Naive thymus-derived CD8-positive, alpha-beta T cell (primary cell): ENCODE data around the gene GLRX2. TPM values are rescaled to one million over a fixed set of nuclear protein-coding genes. Genes with fewer than 3 reads are reported as not detected.

Experiments
- ATAC-seq, 2 donors: fragments of 150-1000 bp; cut with Tn5 transposase in 1 of 2; sonication (Bioruptor Pico), chemical (Tn5 transposase) in 1 of 2; 1 replicate in 1 of 2; 2 replicates in 1 of 2; pipeline ENCODE4 v1.10.0; 2021; ENCODE audit warnings: mild to moderate bottlenecking in 2 of 2, moderate library complexity in 2 of 2
- POLR2A ChIA-PET: fragments of 350-600 bp; sonication (Branson Sonifier 250); formaldehyde crosslinking; loops from one replicate; lab custom pipeline; 2021; ENCODE audit warnings: antibody characterized with exemption; lab: Charles Lee
- DNase-seq, 10 donors: peaks; one replicate each; pipeline versions ENCODE4 v3.0.0 to v3.0.0-alpha.2; 2020 to 2022
- H3K27ac Mint-ChIP-seq, 10 donors: one replicate each; pipeline ENCODE4 v1.8.0; 2020 to 2022; ENCODE audit warnings: mild to moderate bottlenecking in 10 of 10, mixed read lengths in 10 of 10, moderate library complexity in 4 of 10, inconsistent platforms in 1 of 10
- H3K27me3 Mint-ChIP-seq, 5 donors: one replicate each; pipeline ENCODE4 v1.8.0; 2021 to 2022; ENCODE audit warnings: mixed read lengths in 5 of 5
- H3K36me3 Mint-ChIP-seq, 3 donors: one replicate each; pipeline ENCODE4 v1.8.0; 2020 to 2022; ENCODE audit warnings: mixed read lengths in 3 of 3, mild to moderate bottlenecking in 2 of 3, inconsistent platforms in 1 of 3
- H3K4me1 Mint-ChIP-seq, 4 donors: one replicate each; pipeline ENCODE4 v1.8.0; 2021 to 2022; ENCODE audit warnings: mixed read lengths in 4 of 4
- H3K4me3 Mint-ChIP-seq, 10 donors: one replicate each; pipeline ENCODE4 v1.8.0; 2020 to 2022; ENCODE audit warnings: mild to moderate bottlenecking in 10 of 10, mixed read lengths in 10 of 10, moderate library complexity in 6 of 10, inconsistent platforms in 1 of 10
- H3K9me3 Mint-ChIP-seq, 9 donors: one replicate each; pipeline ENCODE4 v1.8.0; 2020 to 2022; ENCODE audit warnings: mixed read lengths in 9 of 9, mild to moderate bottlenecking in 3 of 9, inconsistent platforms in 1 of 9, moderate library complexity in 1 of 9
- polyA plus RNA-seq, 3 donors: library from polyadenylated mRNA; unstranded; fragments of 300-500 nt; fragmentation: Illumina TruSeq; gene quantifications; one replicate each; pipeline ENCODE4 v1.2.3, GENCODE V29; 2021
- total RNA-seq, 8 experiments: library from RNA in 2 of 8; stranded (reverse) in 2 of 8; gene quantifications; one replicate each; pipeline ENCODE4 v1.2.3 and lab custom pipeline; 2021 to 2026

GLRX2 gene
- total and polyA plus RNA-seq, 5 experiments from 2014 or later: 7.0 to 15.9 (median 12.8) TPM

DNA sequence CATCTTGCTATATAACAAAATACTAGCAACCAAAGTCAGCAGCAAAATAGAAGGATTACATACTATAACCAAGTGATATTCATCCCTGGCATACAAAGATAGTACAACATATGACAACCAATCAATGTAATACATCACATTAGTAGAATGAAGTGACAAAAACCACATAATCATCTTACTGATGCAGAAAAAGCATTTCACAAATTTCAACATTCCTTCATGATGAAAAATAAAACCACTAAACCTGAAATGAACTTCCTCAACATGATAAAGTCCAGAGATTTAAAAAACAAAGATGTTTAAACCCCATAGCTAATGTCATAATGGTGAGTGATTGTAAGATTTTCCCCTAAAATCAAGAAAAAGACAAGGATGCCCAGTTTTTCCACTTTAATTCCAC is 27.2 kb downstream of the GLRX2 start:
- no peaks in the 10 kb centered on the region for H3K9me3 Mint-ChIP-seq
- peaks cover 0 to 12% (median 3%) of the 10 kb centered on the region in 4 donors for H3K4me1 Mint-ChIP-seq
- peak overlapping the region in 1 of 10 donors; percentile 15 for H3K27ac Mint-ChIP-seq
- DNase-seq (no peak), ATAC-seq (no peak)
- POLR2A ChIA-PET: no interaction called here
- H3K36me3 Mint-ChIP-seq: peaks cover 6 to 67% (median 35%) of the 10 kb centered on the region in 3 donors
- no peak overlapping the region for H3K4me3 Mint-ChIP-seq
- no peaks in the 10 kb centered on the region for H3K27me3 Mint-ChIP-seq

- peaks cover 20 to 61% (median 45%) of the 10 kb centered on the region in 4 donors for H3K4me1 Mint-ChIP-seq
- DNase-seq: no peak
- peaks cover 0 to 25% (median 6%) of the 10 kb centered on the region in 3 donors for H3K36me3 Mint-ChIP-seq
- H3K9me3 Mint-ChIP-seq: no peaks in the 10 kb centered on the region
- peak; percentile 65 to 72 for ATAC-seq
- H3K4me3 Mint-ChIP-seq: peak overlapping the region in 6 of 10 donors; percentile 31 to 52 (median 38)
- POLR2A ChIA-PET: interaction anchor here (0.8 kb wide), 1 partner anchor 12 kb away, joined by 3 read pairs; the partner anchor contains the start of genes RO60 and UCHL5
- no peaks in the 10 kb centered on the region for H3K27me3 Mint-ChIP-seq
- H3K27ac Mint-ChIP-seq: peak overlapping the region; percentile 41 to 88 (median 78)
Observed at GRCh38 chr1:193070942-193071341, 34.3 kb downstream of the GLRX2 start.

- Mint-ChIP-seq H3K9me3 (no peaks in the 10 kb centered on the region), H3K27me3 (no peaks in the 10 kb centered on the region), H3K4me3 (peak overlapping the region in 7 of 10 donors; percentile 2 to 42 (median 13)), H3K36me3 (peaks cover 0 to 21% (median 2%) of the 10 kb centered on the region in 3 donors), H3K27ac (peak overlapping the region; percentile 61 to 83 (median 76)), H3K4me1 (peaks cover 25 to 62% (median 48%) of the 10 kb centered on the region in 4 donors)
- POLR2A ChIA-PET: interaction anchor here (0.6 to 0.8 kb wide), 2 partner anchors 11 to 49 kb away, joined by 3 read pairs; partner anchors contain the start of genes RO60 and UCHL5
- ATAC-seq: peak; percentile 30 to 41
- peak in 3 of 10 donors; percentile 8 to 29 (median 12) for DNase-seq
Observed at GRCh38 chr1:193070386-193070753, 34.8 kb downstream of the GLRX2 start.

- Mint-ChIP-seq H3K9me3 (no peaks in the 10 kb centered on the region), H3K4me3 (peak overlapping the region in 6 of 10 donors; percentile 2 to 42 (median 18)), H3K36me3 (peaks cover 0 to 21% (median 2%) of the 10 kb centered on the region in 3 donors), H3K27me3 (no peaks in the 10 kb centered on the region), H3K27ac (peak overlapping the region; percentile 61 to 83 (median 76)), H3K4me1 (peaks cover 27 to 64% (median 53%) of the 10 kb centered on the region in 4 donors)
- POLR2A ChIA-PET: interaction anchor here (0.6 to 0.8 kb wide), 4 partner anchors 11 to 577 kb away, joined by 3 to 8 read pairs (median 4); partner anchors contain the start of genes RO60 and UCHL5
- ATAC-seq: peak; percentile 22 to 46
- peak in 1 of 10 donors; percentile 12 for DNase-seq
Observed at GRCh38 chr1:193069748-193070385, 35.3 kb downstream of the GLRX2 start.

- H3K27ac Mint-ChIP-seq: peak overlapping the region in 9 of 10 donors; percentile 44 to 89 (median 73)
- no peaks in the 10 kb centered on the region for H3K9me3 Mint-ChIP-seq
- H3K36me3 Mint-ChIP-seq: peaks cover 0 to 13% (median 0%) of the 10 kb centered on the region in 3 donors
- ATAC-seq (no peak), DNase-seq (no peak)
- no peak overlapping the region for H3K4me3 Mint-ChIP-seq
- POLR2A ChIA-PET: interaction anchor here (0.9 kb wide), 1 partner anchor 54 kb away, joined by 3 read pairs; the partner anchor contains the start of gene CDC73
- H3K27me3 Mint-ChIP-seq: no peaks in the 10 kb centered on the region
- peaks cover 27 to 73% (median 65%) of the 10 kb centered on the region in 4 donors for H3K4me1 Mint-ChIP-seq
Observed at GRCh38 chr1:193068013-193068412, 37.2 kb downstream of the GLRX2 start.

DNA sequence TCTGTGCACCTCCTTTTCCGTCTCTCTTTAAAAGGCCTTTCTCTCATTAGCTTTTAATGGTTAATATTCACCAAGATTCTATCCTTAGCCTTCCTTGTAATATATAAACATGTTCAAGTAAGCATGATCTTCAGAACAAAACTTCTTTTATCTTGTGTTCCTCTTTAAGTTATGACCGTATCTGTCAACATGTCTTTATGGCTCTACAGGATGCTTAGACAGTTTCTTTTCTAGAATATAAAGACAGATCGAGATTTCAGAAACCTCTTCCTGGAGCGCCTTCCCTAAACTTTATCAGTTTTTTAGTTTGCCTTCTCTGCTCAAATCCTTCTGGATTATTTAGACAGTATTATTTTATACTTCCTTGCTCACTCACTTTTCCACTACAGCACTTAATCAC is 38.6 kb downstream of the GLRX2 start:
- Mint-ChIP-seq H3K4me3 (no peak overlapping the region), H3K36me3 (peaks cover 0 to 6% (median 2%) of the 10 kb centered on the region in 3 donors), H3K27me3 (no peaks in the 10 kb centered on the region), H3K9me3 (no peaks in the 10 kb centered on the region), H3K4me1 (peaks cover 25 to 77% (median 65%) of the 10 kb centered on the region in 4 donors), H3K27ac (peak overlapping the region in 9 of 10 donors; percentile 27 to 77 (median 48))
- no peak for ATAC-seq
- POLR2A ChIA-PET: no interaction called here
- DNase-seq: no peak

GRCh38 chr1:193065954-193066353 is 39.3 kb downstream of the GLRX2 start:
- POLR2A ChIA-PET: no interaction called here
- peaks cover 25 to 78% (median 66%) of the 10 kb centered on the region in 4 donors for H3K4me1 Mint-ChIP-seq

GRCh38 chr1:193062698-193063463 is 42.3 kb downstream of the GLRX2 start:
- ATAC-seq (no peak), DNase-seq (no peak)
- H3K4me1 Mint-ChIP-seq: peaks cover 33 to 72% (median 69%) of the 10 kb centered on the region in 4 donors
- H3K9me3 Mint-ChIP-seq: no peaks in the 10 kb centered on the region
- POLR2A ChIA-PET: no interaction called here
- H3K27ac Mint-ChIP-seq: peak overlapping the region in 2 of 10 donors; percentile 2 to 3
- H3K36me3 Mint-ChIP-seq: peaks cover 0 to 2% (median 0%) of the 10 kb centered on the region in 3 donors
- no peaks in the 10 kb centered on the region for H3K27me3 Mint-ChIP-seq
- no peak overlapping the region for H3K4me3 Mint-ChIP-seq

More at GRCh38 chr1:193065954-193066353, 39.3 kb downstream of the GLRX2 start:
- H3K4me3 Mint-ChIP-seq: no peak overlapping the region
- DNase-seq (no peak), ATAC-seq (no peak)
- no peaks in the 10 kb centered on the region for H3K9me3 Mint-ChIP-seq
- peaks cover 0 to 6% (median 2%) of the 10 kb centered on the region in 3 donors for H3K36me3 Mint-ChIP-seq
- H3K27me3 Mint-ChIP-seq: no peaks in the 10 kb centered on the region
- peak overlapping the region; percentile 21 to 77 (median 47) for H3K27ac Mint-ChIP-seq

DNA sequence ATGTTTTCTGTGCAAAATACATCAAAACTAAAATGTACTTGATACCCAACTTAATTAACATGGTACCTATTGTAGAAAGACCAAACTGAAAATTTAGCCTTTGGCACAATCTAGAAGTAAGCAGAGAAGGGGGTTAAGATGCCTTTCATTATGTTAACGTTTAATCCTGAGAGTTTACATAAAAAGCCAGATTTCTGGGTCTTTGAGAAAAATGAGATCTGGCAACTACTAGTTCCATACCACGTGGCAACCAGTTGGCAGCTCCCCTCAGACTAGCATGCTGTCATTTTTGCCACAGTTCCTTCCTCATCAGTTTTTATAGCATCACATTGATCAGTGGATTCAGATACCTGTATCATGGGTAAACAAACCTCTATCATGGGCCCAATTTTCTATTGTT is 44.3 kb downstream of the GLRX2 start:
- Mint-ChIP-seq H3K9me3 (no peaks in the 10 kb centered on the region), H3K27me3 (no peaks in the 10 kb centered on the region), H3K36me3 (peaks cover 0 to 3% (median 2%) of the 10 kb centered on the region in 3 donors), H3K4me3 (peak overlapping the region; percentile 92 to 100 (median 98)), H3K4me1 (peaks cover 31 to 74% (median 68%) of the 10 kb centered on the region in 4 donors), H3K27ac (peak overlapping the region in 8 of 10 donors; percentile 54 to 99 (median 82))
- ATAC-seq: no peak
- peak in 1 of 10 donors; percentile 6 for DNase-seq
- POLR2A ChIA-PET: interaction anchor here (1.0 to 1.1 kb wide), 2 partner anchors 61 to 252 kb away, joined by 3 read pairs; partner anchors contain the start of genes CDC73 and RGS2

GRCh38 chr1:193060406-193060805 is 44.8 kb downstream of the GLRX2 start:
- DNase-seq: no peak
- H3K36me3 Mint-ChIP-seq: peaks cover 0 to 3% (median 2%) of the 10 kb centered on the region in 3 donors
- ATAC-seq: no peak
- H3K4me3 Mint-ChIP-seq: peak overlapping the region; percentile 92 to 100 (median 98)
- peak overlapping the region; percentile 34 to 99 (median 98) for H3K27ac Mint-ChIP-seq
- H3K9me3 Mint-ChIP-seq: no peaks in the 10 kb centered on the region
- no peaks in the 10 kb centered on the region for H3K27me3 Mint-ChIP-seq
- H3K4me1 Mint-ChIP-seq: peaks cover 26 to 71% (median 63%) of the 10 kb centered on the region in 4 donors
- POLR2A ChIA-PET: interaction anchor here (1.0 to 1.1 kb wide), 2 partner anchors 61 to 251 kb away, joined by 3 read pairs; partner anchors contain the start of genes CDC73 and RGS2

- Mint-ChIP-seq H3K4me1 (peaks cover 26 to 71% (median 61%) of the 10 kb centered on the region in 4 donors), H3K9me3 (no peaks in the 10 kb centered on the region), H3K27me3 (no peaks in the 10 kb centered on the region), H3K36me3 (peaks cover 0 to 3% (median 2%) of the 10 kb centered on the region in 3 donors), H3K27ac (peak overlapping the region; percentile 96 to 100 (median 98)), H3K4me3 (peak overlapping the region; percentile 92 to 100 (median 98))
- POLR2A ChIA-PET: no interaction called here
- ATAC-seq (no peak), DNase-seq (no peak)
Observed at GRCh38 chr1:193060115-193060403, 45.2 kb downstream of the GLRX2 start.
